Measurements from ENCODE around the gene SERPINH1.

SERPINH1 gene

GRCh38 chr11:75527938-75528735 is 33.9 kb upstream of the SERPINH1 start:
- no peaks in the 10 kb centered on the region for H3K9me3 ChIP-seq
- peaks cover 68% of the 10 kb centered on the region for H3K27me3 ChIP-seq
- peaks cover 9 to 26% of the 10 kb centered on the region in 2 experiments for H3K4me1 ChIP-seq (ENCODE audit: control insufficient read depth in 1 of 2, insufficient read depth in 1 of 2, low read depth in 1 of 2, low read length in 1 of 2)
- no peak overlapping the region for H3K4me3 ChIP-seq (ENCODE audit: low read depth in 1 of 2, low read length in 1 of 2)
- TF ChIP-seq CTCF (IDR thresholded peaks at IDR 0.05) = no peak
- H3K27ac ChIP-seq = no peak overlapping the region
- no peaks in the 10 kb centered on the region for H3K36me3 ChIP-seq

- H3K9me3 ChIP-seq = no peaks in the 10 kb centered on the region
- no peak for TF ChIP-seq CTCF (IDR thresholded peaks at IDR 0.05)
- H3K4me3 ChIP-seq (ENCODE audit: low read depth in 1 of 2, low read length in 1 of 2) = no peak overlapping the region
- no peak overlapping the region for H3K27ac ChIP-seq
- peaks cover 3 to 16% of the 10 kb centered on the region in 2 experiments for H3K4me1 ChIP-seq (ENCODE audit: control insufficient read depth in 1 of 2, insufficient read depth in 1 of 2, low read depth in 1 of 2, low read length in 1 of 2)
- peaks cover 53% of the 10 kb centered on the region for H3K27me3 ChIP-seq
- no peaks in the 10 kb centered on the region for H3K36me3 ChIP-seq
Measured at GRCh38 chr11:75530577-75530976, 31.5 kb upstream of the SERPINH1 start.

- peaks cover 45% of the 10 kb centered on the region for H3K27me3 ChIP-seq
- TF ChIP-seq CTCF (IDR thresholded peaks at IDR 0.05) = no peak
Measured at GRCh38 chr11:75531325-75531724, 30.7 kb upstream of the SERPINH1 start.

GRCh38 chr11:75532200-75533048 is 29.6 kb upstream of the SERPINH1 start:
- TF ChIP-seq CTCF (IDR thresholded peaks at IDR 0.05) = peak; percentile 90
- Histone ChIP-seq H3K9me3 (no peaks in the 10 kb centered on the region), H3K27ac (no peak overlapping the region), H3K4me3 (ENCODE audit: low read depth in 1 of 2, low read length in 1 of 2) (no peak overlapping the region), H3K4me1 (ENCODE audit: control insufficient read depth in 1 of 2, insufficient read depth in 1 of 2, low read depth in 1 of 2, low read length in 1 of 2) (peaks cover 6 to 18% of the 10 kb centered on the region in 2 experiments), H3K36me3 (no peaks in the 10 kb centered on the region), H3K27me3 (peaks cover 34% of the 10 kb centered on the region)

More at GRCh38 chr11:75531325-75531724, 30.7 kb upstream of the SERPINH1 start:
- Histone ChIP-seq H3K9me3 (no peaks in the 10 kb centered on the region), H3K27ac (no peak overlapping the region), H3K36me3 (no peaks in the 10 kb centered on the region), H3K4me1 (ENCODE audit: control insufficient read depth in 1 of 2, insufficient read depth in 1 of 2, low read depth in 1 of 2, low read length in 1 of 2) (peaks cover 1 to 9% of the 10 kb centered on the region in 2 experiments), H3K4me3 (ENCODE audit: low read depth in 1 of 2, low read length in 1 of 2) (no peak overlapping the region)

GRCh38 chr11:75533896-75534258 is 28.2 kb upstream of the SERPINH1 start:
- H3K4me3 ChIP-seq (ENCODE audit: low read depth in 1 of 2, low read length in 1 of 2) = no peak overlapping the region
- H3K9me3 ChIP-seq = no peaks in the 10 kb centered on the region
- H3K4me1 ChIP-seq (ENCODE audit: control insufficient read depth in 1 of 2, insufficient read depth in 1 of 2, low read depth in 1 of 2, low read length in 1 of 2) = peaks cover 11 to 21% of the 10 kb centered on the region in 2 experiments
- H3K36me3 ChIP-seq = no peaks in the 10 kb centered on the region
- TF ChIP-seq CTCF (IDR thresholded peaks at IDR 0.05) = no peak
- no peak overlapping the region for H3K27ac ChIP-seq
- H3K27me3 ChIP-seq = peaks cover 20% of the 10 kb centered on the region
